ENCODE results near the gene MAD1L1. TPM values are rescaled to one million over a fixed set of nuclear protein-coding genes. Genes with fewer than 3 reads are reported as not detected.

MAD1L1 gene
- total and polyA plus RNA-seq, 2 of the 13 experiments (the other 11 are each of a cell fraction or from before 2014, with no cell fraction given), result 17.4 to 64.7 TPM

GRCh38 chr7:1842321-1843221 lies 390.2 kb downstream of the MAD1L1 start (continued):
- TF ChIP-seq, protein P1, sequence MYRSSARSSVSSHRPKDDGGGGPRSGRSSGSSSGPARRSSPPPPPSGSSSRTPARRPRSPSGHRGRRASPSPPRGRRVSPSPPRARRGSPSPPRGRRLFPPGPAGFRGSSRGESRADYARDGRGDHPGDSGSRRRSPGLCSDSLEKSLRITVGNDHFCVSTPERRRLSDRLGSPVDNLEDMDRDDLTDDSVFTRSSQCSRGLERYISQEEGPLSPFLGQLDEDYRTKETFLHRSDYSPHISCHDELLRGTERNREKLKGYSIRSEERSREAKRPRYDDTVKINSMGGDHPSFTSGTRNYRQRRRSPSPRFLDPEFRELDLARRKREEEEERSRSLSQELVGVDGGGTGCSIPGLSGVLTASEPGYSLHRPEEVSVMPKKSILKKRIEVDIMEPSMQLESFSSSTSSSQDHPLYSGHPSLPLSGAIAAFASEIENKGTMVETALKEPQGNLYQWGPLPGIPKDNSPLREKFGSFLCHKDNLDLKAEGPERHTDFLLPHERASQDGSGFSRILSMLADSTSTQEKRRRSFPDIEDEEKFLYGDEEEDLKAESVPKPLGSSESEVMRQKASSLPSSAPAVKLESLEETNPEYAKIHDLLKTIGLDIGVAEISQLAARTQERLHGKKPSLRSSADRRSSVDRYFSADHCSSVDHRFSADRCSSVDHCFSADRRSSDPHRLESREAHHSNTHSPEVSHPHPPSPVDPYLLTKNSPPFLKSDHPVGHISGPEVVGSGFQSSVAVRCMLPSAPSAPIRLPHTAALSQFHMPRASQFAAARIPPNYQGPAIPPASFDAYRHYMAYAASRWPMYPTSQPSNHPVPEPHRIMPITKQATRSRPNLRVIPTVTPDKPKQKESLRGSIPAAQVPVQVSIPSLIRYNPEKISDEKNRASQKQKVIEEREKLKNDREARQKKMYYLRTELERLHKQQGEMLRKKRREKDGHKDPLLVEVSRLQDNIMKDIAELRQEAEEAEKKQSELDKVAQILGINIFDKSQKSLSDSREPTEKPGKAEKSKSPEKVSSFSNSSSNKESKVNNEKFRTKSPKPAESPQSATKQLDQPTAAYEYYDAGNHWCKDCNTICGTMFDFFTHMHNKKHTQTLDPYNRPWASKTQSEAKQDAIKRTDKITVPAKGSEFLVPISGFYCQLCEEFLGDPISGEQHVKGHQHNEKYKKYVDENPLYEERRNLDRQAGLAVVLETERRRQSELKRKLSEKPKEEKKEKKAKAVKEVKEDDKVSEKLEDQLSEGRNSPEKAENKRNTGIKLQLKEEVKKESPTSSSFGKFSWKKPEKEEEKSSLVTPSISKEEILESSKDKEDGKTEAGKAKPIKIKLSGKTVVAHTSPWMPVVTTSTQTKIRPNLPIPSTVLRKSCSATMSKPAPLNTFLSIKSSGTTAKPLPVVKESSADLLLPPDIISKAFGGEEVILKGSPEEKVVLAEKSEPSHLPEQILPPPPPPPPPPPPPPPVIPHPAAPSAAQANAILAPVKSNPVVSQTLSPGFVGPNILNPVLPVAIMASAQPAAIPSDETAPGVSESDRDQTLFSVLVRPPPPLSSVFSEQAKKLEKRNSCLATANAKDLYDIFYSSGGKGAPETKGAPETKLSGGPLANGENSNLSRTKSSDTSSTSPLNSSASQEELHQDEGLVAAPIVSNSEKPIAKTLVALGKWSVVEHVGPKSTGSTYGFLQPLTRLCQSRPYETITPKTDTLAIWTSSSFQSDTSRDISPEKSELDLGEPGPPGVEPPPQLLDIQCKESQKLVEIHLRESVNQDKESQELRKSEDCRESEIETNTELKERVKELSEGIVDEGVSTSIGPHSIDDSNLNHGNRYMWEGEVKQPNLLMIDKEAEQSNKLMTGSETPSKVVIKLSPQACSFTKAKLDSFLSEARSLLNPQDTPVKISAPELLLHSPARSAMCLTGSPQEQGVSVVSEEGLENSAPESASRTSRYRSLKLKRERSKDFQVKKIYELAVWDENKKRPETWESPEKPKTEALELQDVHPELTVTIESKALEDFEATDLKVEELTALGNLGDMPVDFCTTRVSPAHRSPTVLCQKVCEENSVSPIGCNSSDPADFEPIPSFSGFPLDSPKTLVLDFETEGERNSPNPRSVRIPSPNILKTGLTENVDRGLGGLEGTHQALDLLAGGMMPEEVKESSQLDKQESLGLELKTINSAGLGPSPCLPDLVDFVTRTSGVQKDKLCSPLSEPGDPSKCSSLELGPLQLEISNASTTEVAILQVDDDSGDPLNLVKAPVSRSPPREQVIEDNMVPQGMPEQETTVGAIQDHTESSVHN (CRISPR knock-in tag; IDR thresholded peaks at IDR 0.05), result no peak
- TF ChIP-seq, protein P2, sequence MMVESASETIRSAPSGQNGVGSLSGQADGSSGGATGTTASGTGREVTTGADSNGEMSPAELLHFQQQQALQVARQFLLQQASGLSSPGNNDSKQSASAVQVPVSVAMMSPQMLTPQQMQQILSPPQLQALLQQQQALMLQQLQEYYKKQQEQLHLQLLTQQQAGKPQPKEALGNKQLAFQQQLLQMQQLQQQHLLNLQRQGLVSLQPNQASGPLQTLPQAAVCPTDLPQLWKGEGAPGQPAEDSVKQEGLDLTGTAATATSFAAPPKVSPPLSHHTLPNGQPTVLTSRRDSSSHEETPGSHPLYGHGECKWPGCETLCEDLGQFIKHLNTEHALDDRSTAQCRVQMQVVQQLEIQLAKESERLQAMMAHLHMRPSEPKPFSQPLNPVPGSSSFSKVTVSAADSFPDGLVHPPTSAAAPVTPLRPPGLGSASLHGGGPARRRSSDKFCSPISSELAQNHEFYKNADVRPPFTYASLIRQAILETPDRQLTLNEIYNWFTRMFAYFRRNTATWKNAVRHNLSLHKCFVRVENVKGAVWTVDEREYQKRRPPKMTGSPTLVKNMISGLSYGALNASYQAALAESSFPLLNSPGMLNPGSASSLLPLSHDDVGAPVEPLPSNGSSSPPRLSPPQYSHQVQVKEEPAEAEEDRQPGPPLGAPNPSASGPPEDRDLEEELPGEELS (CRISPR knock-in tag; IDR thresholded peaks at IDR 0.05), result no peak
- TF ChIP-seq POGZ (CRISPR knock-in tag; IDR thresholded peaks at IDR 0.05) (no peak), ETV6 (CRISPR knock-in tag; conservative IDR thresholded peaks at IDR 0.05) (no peak), U2AF1 (optimal IDR thresholded peaks at IDR 0.05; ENCODE audit: low read depth, low read length) (no peak), ATF5 (CRISPR knock-in tag; IDR thresholded peaks at IDR 0.05; ENCODE audit: low read depth) (no peak)

Data from HepG2 (cell line).